ENCODE data around the gene KIAA0232. TPM values are rescaled to one million over a fixed set of nuclear protein-coding genes. Genes with fewer than 3 reads are reported as not detected.
A peak's percentile ranks its signal among the peaks of the same experiment; 100 is the strongest.

Gene KIAA0232
- total and polyA plus RNA-seq, 9 of the 15 experiments (the other 6 are each of a cell fraction or from before 2014, with no cell fraction given) = 3.5 to 17.4 (median 13.0) TPM

- TF ChIP-seq HNRNPH1 (optimal IDR thresholded peaks at IDR 0.05; ENCODE audit: low read depth, low read length) = no peak
- peak; percentile 36; the same call in 1 of the 2 replicates for TF ChIP-seq ZNF511 (CRISPR knock-in tag; IDR thresholded peaks at IDR 0.05)
- TF ChIP-seq ZKSCAN3 (CRISPR knock-in tag; IDR thresholded peaks at IDR 0.05) = no peak
- TF ChIP-seq ARNT (IDR thresholded peaks at IDR 0.05) = no peak; a peak in 1 of 4 replicates
- no peak for TF ChIP-seq HOMEZ (CRISPR knock-in tag; IDR thresholded peaks at IDR 0.05)
- no peak for TF ChIP-seq ZFP91 (CRISPR knock-in tag; IDR thresholded peaks at IDR 0.05)
- no peak for TF ChIP-seq CREM (IDR thresholded peaks at IDR 0.05; ENCODE audit: low read depth)
- peak; percentile 62; the same call in 1 of the 2 replicates for TF ChIP-seq EGR1 (conservative IDR thresholded peaks at IDR 0.05)
- TF ChIP-seq NFE2L1 (tag; IDR thresholded peaks at IDR 0.05; ENCODE audit: borderline replicate concordance, low read depth) = peak; percentile 31; the same call in 1 of the 2 replicates
- TF ChIP-seq ZZZ3 (IDR thresholded peaks at IDR 0.05) = no peak
- no peak for TF ChIP-seq ZBTB8A (IDR thresholded peaks at IDR 0.05; ENCODE audit: partially characterized antibody)
- TF ChIP-seq NR2F6 (CRISPR knock-in tag; IDR thresholded peaks at IDR 0.05) = no peak
- no peak for TF ChIP-seq RERE (CRISPR knock-in tag; IDR thresholded peaks at IDR 0.05; ENCODE audit: borderline replicate concordance)
- no peak for TF ChIP-seq PATZ1 (CRISPR knock-in tag; IDR thresholded peaks at IDR 0.05; ENCODE audit: borderline replicate concordance)
- no peak for TF ChIP-seq ZNF586 (CRISPR knock-in tag; conservative IDR thresholded peaks at IDR 0.05)
- peak; percentile 67; the same call in 1 of the 2 replicates for TF ChIP-seq ZNF589 (CRISPR knock-in tag; IDR thresholded peaks at IDR 0.05; ENCODE audit: low read depth)
Observed at GRCh38 chr4:6734165-6734786, 48.3 kb upstream of the KIAA0232 start (continued).

All from K562 (cell line).